Thyroid gland (tissue), 4 donors: ENCODE results near the gene RADIL.

Experiments used
- POLR2A ChIP-seq, 2 donors: fragments of 450-650 bp; IDR thresholded peaks; one replicate each; pipeline ENCODE4 v1.6.1; 2017; ENCODE audit warnings: antibody characterized with exemption in 2 of 2, mild to moderate bottlenecking in 2 of 2, moderate library complexity in 1 of 2
- TF ChIP-seq, protein P1 (sequence below), 6 experiments: fragments of 200-600 bp in 3 of 6; fragments of 450-650 bp in 3 of 6; sonication (generic) in 3 of 6; IDR thresholded peaks; one replicate each; pipeline ENCODE4 v1.5.1; 2016 to 2019; ENCODE audit warnings: antibody characterized with exemption in 6 of 6, mild to moderate bottlenecking in 2 of 6, inconsistent platforms in 1 of 6, moderate library complexity in 1 of 6

DNA sequence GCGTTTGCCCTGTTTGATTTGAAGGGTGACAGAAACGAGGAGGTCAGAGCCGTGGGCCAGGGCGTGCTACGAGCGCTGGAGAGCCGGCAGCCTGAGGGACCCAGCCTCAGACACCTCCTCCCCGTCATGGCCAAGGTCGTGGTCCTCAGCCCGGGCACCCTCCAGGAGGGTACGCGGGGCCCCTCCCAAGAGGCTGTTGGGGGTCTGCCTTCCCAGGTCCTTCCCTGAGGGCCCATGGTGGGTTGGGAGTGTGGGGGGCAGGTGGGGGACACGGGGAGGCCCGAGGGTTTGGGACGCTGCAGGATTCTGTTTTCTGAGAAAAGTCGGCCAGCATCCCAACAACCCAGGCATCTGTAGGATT is 100.2 kb downstream of the RADIL start:
- TF ChIP-seq, protein P1, sequence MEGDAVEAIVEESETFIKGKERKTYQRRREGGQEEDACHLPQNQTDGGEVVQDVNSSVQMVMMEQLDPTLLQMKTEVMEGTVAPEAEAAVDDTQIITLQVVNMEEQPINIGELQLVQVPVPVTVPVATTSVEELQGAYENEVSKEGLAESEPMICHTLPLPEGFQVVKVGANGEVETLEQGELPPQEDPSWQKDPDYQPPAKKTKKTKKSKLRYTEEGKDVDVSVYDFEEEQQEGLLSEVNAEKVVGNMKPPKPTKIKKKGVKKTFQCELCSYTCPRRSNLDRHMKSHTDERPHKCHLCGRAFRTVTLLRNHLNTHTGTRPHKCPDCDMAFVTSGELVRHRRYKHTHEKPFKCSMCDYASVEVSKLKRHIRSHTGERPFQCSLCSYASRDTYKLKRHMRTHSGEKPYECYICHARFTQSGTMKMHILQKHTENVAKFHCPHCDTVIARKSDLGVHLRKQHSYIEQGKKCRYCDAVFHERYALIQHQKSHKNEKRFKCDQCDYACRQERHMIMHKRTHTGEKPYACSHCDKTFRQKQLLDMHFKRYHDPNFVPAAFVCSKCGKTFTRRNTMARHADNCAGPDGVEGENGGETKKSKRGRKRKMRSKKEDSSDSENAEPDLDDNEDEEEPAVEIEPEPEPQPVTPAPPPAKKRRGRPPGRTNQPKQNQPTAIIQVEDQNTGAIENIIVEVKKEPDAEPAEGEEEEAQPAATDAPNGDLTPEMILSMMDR (IDR thresholded peaks at IDR 0.05): no peak
- TF ChIP-seq POLR2A (IDR thresholded peaks at IDR 0.05): no peak
